Measurements from ENCODE around the gene GID8.

Gene GID8

GRCh38 chr20:62895539-62895938, 42.4 kb upstream of the GID8 start:
- H3K4me3 ChIP-seq (ENCODE audit: insufficient read depth, low read depth, low read length, poor library complexity, severe bottlenecking) = no peak overlapping the region
- H3K4me1 ChIP-seq (ENCODE audit: control insufficient read depth, insufficient read depth, low read length, poor library complexity, severe bottlenecking) = peaks cover 22% of the 10 kb centered on the region
- peaks cover 54% of the 10 kb centered on the region for H3K36me3 ChIP-seq (ENCODE audit: control insufficient read depth, insufficient read depth, low read length)

GRCh38 chr20:62896526-62896925, 41.4 kb upstream of the GID8 start:
- no peak overlapping the region for H3K27ac ChIP-seq (ENCODE audit: insufficient read depth, low read length, poor library complexity, severe bottlenecking)
- H3K36me3 ChIP-seq (ENCODE audit: control insufficient read depth, insufficient read depth, low read length) = peaks cover 46% of the 10 kb centered on the region
- H3K4me3 ChIP-seq (ENCODE audit: insufficient read depth, low read depth, low read length, poor library complexity, severe bottlenecking) = no peak overlapping the region
- H3K4me1 ChIP-seq (ENCODE audit: control insufficient read depth, insufficient read depth, low read length, poor library complexity, severe bottlenecking) = peaks cover 18% of the 10 kb centered on the region
- DNase-seq = no peak
- no peaks in the 10 kb centered on the region for H3K27me3 ChIP-seq (replicated peaks; ENCODE audit: control insufficient read depth, insufficient read depth, low read length, poor library complexity, severe bottlenecking)
- H3K9me3 ChIP-seq (ENCODE audit: control insufficient read depth, low read length) = no peaks in the 10 kb centered on the region

More at GRCh38 chr20:62895539-62895938, 42.4 kb upstream of the GID8 start:
- H3K9me3 ChIP-seq (ENCODE audit: control insufficient read depth, low read length) = no peaks in the 10 kb centered on the region
- H3K27ac ChIP-seq (ENCODE audit: insufficient read depth, low read length, poor library complexity, severe bottlenecking) = no peak overlapping the region
- H3K27me3 ChIP-seq (replicated peaks; ENCODE audit: control insufficient read depth, insufficient read depth, low read length, poor library complexity, severe bottlenecking) = no peaks in the 10 kb centered on the region
- no peak for DNase-seq

- Histone ChIP-seq H3K27me3 (replicated peaks; ENCODE audit: control insufficient read depth, insufficient read depth, low read length, poor library complexity, severe bottlenecking) (no peaks in the 10 kb centered on the region), H3K4me3 (ENCODE audit: insufficient read depth, low read depth, low read length, poor library complexity, severe bottlenecking) (no peak overlapping the region), H3K27ac (ENCODE audit: insufficient read depth, low read length, poor library complexity, severe bottlenecking) (no peak overlapping the region), H3K4me1 (ENCODE audit: control insufficient read depth, insufficient read depth, low read length, poor library complexity, severe bottlenecking) (peaks cover 18% of the 10 kb centered on the region), H3K36me3 (ENCODE audit: control insufficient read depth, insufficient read depth, low read length) (peaks cover 46% of the 10 kb centered on the region), H3K9me3 (ENCODE audit: control insufficient read depth, low read length) (no peaks in the 10 kb centered on the region)
- DNase-seq = no peak
Measured at GRCh38 chr20:62897666-62898065, 40.3 kb upstream of the GID8 start.

GRCh38 chr20:62898093-62898964, 39.6 kb upstream of the GID8 start:
- Histone ChIP-seq H3K27ac (ENCODE audit: insufficient read depth, low read length, poor library complexity, severe bottlenecking) (no peak overlapping the region), H3K9me3 (ENCODE audit: control insufficient read depth, low read length) (no peaks in the 10 kb centered on the region)

GRCh38 chr20:62898970-62899632, 38.8 kb upstream of the GID8 start:
- Histone ChIP-seq H3K4me3 (ENCODE audit: insufficient read depth, low read depth, low read length, poor library complexity, severe bottlenecking) (no peak overlapping the region), H3K4me1 (ENCODE audit: control insufficient read depth, insufficient read depth, low read length, poor library complexity, severe bottlenecking) (peaks cover 18% of the 10 kb centered on the region), H3K27me3 (replicated peaks; ENCODE audit: control insufficient read depth, insufficient read depth, low read length, poor library complexity, severe bottlenecking) (no peaks in the 10 kb centered on the region), H3K36me3 (ENCODE audit: control insufficient read depth, insufficient read depth, low read length) (peaks cover 45% of the 10 kb centered on the region), H3K27ac (ENCODE audit: insufficient read depth, low read length, poor library complexity, severe bottlenecking) (no peak overlapping the region), H3K9me3 (ENCODE audit: control insufficient read depth, low read length) (no peaks in the 10 kb centered on the region)
- no peak for DNase-seq

More at GRCh38 chr20:62898093-62898964, 39.6 kb upstream of the GID8 start:
- Histone ChIP-seq H3K27me3 (replicated peaks; ENCODE audit: control insufficient read depth, insufficient read depth, low read length, poor library complexity, severe bottlenecking) (no peaks in the 10 kb centered on the region), H3K4me1 (ENCODE audit: control insufficient read depth, insufficient read depth, low read length, poor library complexity, severe bottlenecking) (peaks cover 18% of the 10 kb centered on the region), H3K36me3 (ENCODE audit: control insufficient read depth, insufficient read depth, low read length) (peaks cover 46% of the 10 kb centered on the region), H3K4me3 (ENCODE audit: insufficient read depth, low read depth, low read length, poor library complexity, severe bottlenecking) (no peak overlapping the region)
- DNase-seq = no peak

- no peak overlapping the region for H3K27ac ChIP-seq (ENCODE audit: insufficient read depth, low read length, poor library complexity, severe bottlenecking)
- DNase-seq = no peak
- H3K27me3 ChIP-seq (replicated peaks; ENCODE audit: control insufficient read depth, insufficient read depth, low read length, poor library complexity, severe bottlenecking) = no peaks in the 10 kb centered on the region
- peaks cover 43% of the 10 kb centered on the region for H3K36me3 ChIP-seq (ENCODE audit: control insufficient read depth, insufficient read depth, low read length)
- peaks cover 18% of the 10 kb centered on the region for H3K4me1 ChIP-seq (ENCODE audit: control insufficient read depth, insufficient read depth, low read length, poor library complexity, severe bottlenecking)
- no peaks in the 10 kb centered on the region for H3K9me3 ChIP-seq (ENCODE audit: control insufficient read depth, low read length)
- H3K4me3 ChIP-seq (ENCODE audit: insufficient read depth, low read depth, low read length, poor library complexity, severe bottlenecking) = no peak overlapping the region
Measured at GRCh38 chr20:62899633-62900051, 38.3 kb upstream of the GID8 start.

GRCh38 chr20:62900052-62900691, 37.8 kb upstream of the GID8 start:
- no peaks in the 10 kb centered on the region for H3K9me3 ChIP-seq (ENCODE audit: control insufficient read depth, low read length)
- no peak overlapping the region for H3K27ac ChIP-seq (ENCODE audit: insufficient read depth, low read length, poor library complexity, severe bottlenecking)
- peaks cover 18% of the 10 kb centered on the region for H3K4me1 ChIP-seq (ENCODE audit: control insufficient read depth, insufficient read depth, low read length, poor library complexity, severe bottlenecking)
- DNase-seq = peak; percentile 52 to 65 (median 60)
- H3K4me3 ChIP-seq (ENCODE audit: insufficient read depth, low read depth, low read length, poor library complexity, severe bottlenecking) = no peak overlapping the region
- H3K36me3 ChIP-seq (ENCODE audit: control insufficient read depth, insufficient read depth, low read length) = peaks cover 43% of the 10 kb centered on the region
- H3K27me3 ChIP-seq (replicated peaks; ENCODE audit: control insufficient read depth, insufficient read depth, low read length, poor library complexity, severe bottlenecking) = no peaks in the 10 kb centered on the region

GRCh38 chr20:62900692-62901584, 37.0 kb upstream of the GID8 start:
- DNase-seq = no peak
- Histone ChIP-seq H3K36me3 (ENCODE audit: control insufficient read depth, insufficient read depth, low read length) (peaks cover 43% of the 10 kb centered on the region), H3K27me3 (replicated peaks; ENCODE audit: control insufficient read depth, insufficient read depth, low read length, poor library complexity, severe bottlenecking) (no peaks in the 10 kb centered on the region), H3K4me1 (ENCODE audit: control insufficient read depth, insufficient read depth, low read length, poor library complexity, severe bottlenecking) (peaks cover 18% of the 10 kb centered on the region), H3K27ac (ENCODE audit: insufficient read depth, low read length, poor library complexity, severe bottlenecking) (no peak overlapping the region), H3K4me3 (ENCODE audit: insufficient read depth, low read depth, low read length, poor library complexity, severe bottlenecking) (no peak overlapping the region), H3K9me3 (ENCODE audit: control insufficient read depth, low read length) (no peaks in the 10 kb centered on the region)

GRCh38 chr20:62901891-62902290, 36.1 kb upstream of the GID8 start:
- H3K36me3 ChIP-seq (ENCODE audit: control insufficient read depth, insufficient read depth, low read length) = peaks cover 51% of the 10 kb centered on the region
- DNase-seq = no peak
- H3K4me3 ChIP-seq (ENCODE audit: insufficient read depth, low read depth, low read length, poor library complexity, severe bottlenecking) = no peak overlapping the region
- H3K4me1 ChIP-seq (ENCODE audit: control insufficient read depth, insufficient read depth, low read length, poor library complexity, severe bottlenecking) = peaks cover 18% of the 10 kb centered on the region
- H3K27ac ChIP-seq (ENCODE audit: insufficient read depth, low read length, poor library complexity, severe bottlenecking) = no peak overlapping the region
- no peaks in the 10 kb centered on the region for H3K9me3 ChIP-seq (ENCODE audit: control insufficient read depth, low read length)
- no peaks in the 10 kb centered on the region for H3K27me3 ChIP-seq (replicated peaks; ENCODE audit: control insufficient read depth, insufficient read depth, low read length, poor library complexity, severe bottlenecking)

Data from effector memory CD4-positive, alpha-beta T cell (primary cell).